SK-N-SH (cell line): ENCODE results near the gene KCNA1. TPM values are rescaled to one million over a fixed set of nuclear protein-coding genes. Genes with fewer than 3 reads are reported as not detected.

ENCODE experiments used
- CTCF ChIA-PET: fragments of 300-600, 350-600 bp; formaldehyde crosslinking; extraction: SDS; loops from one replicate; lab custom pipeline; 2021; lab: Yijun Ruan, JAX
- POLR2A ChIA-PET: fragments of 350-600 bp; sonication (Branson Sonifier 250); formaldehyde crosslinking; extraction: SDS; loops from one replicate; lab custom pipeline; 2020; ENCODE audit warnings: antibody characterized with exemption, inconsistent platforms; lab: Yijun Ruan, JAX
- DNase-seq: peaks from one replicate; pipeline ENCODE4 v3.0.0; 2012
- H2AFZ ChIP-seq: fragments of 200-600 bp; sonication (generic); 2 replicates; pipeline ENCODE4 v1.8.1; 2016; ENCODE audit warnings: antibody characterized with exemption, mild to moderate bottlenecking, low read depth
- H3F3A ChIP-seq: fragments of 200-600 bp; sonication (generic); replicated peaks from 2 replicates; pipeline ENCODE3; 2016; ENCODE audit warnings: antibody characterized with exemption, mild to moderate bottlenecking; ENCODE audit not compliant: insufficient read depth
- H3K27ac ChIP-seq, 2 experiments: fragments of 200-500 bp in 1 of 2; fragments of 200-600 bp in 1 of 2; sonication (Bioruptor generic) in 1 of 2; sonication (generic), shearing (Covaris generic) in 1 of 2; 2 replicates each; pipeline versions ENCODE4 v1.5.1 to v1.6.1; 2014 to 2016; ENCODE audit warnings: low read depth in 2 of 2, inconsistent platforms in 1 of 2, low read length in 1 of 2, mild to moderate bottlenecking in 1 of 2, mixed read lengths in 1 of 2
- H3K27me3 ChIP-seq: fragments of 200-600 bp; sonication (generic), shearing (Covaris generic); 2 replicates; pipeline ENCODE4 v1.6.1; 2016; ENCODE audit warnings: mixed run types; ENCODE audit not compliant: insufficient read depth
- H3K36me3 ChIP-seq, 2 experiments: fragments of 200-500 bp in 1 of 2; fragments of 200-600 bp in 1 of 2; sonication (Bioruptor generic) in 1 of 2; sonication (generic) in 1 of 2; replicated peaks in 1 of 2; 2 replicates each; pipeline versions ENCODE3 to v1.5.1; 2014 to 2016; ENCODE audit warnings: low read length in 1 of 2, mild to moderate bottlenecking in 1 of 2; ENCODE audit not compliant: insufficient read depth in 2 of 2, control insufficient read depth in 1 of 2
- H3K4me1 ChIP-seq, 2 experiments: fragments of 200-500 bp in 1 of 2; fragments of 200-600 bp in 1 of 2; sonication (Bioruptor generic) in 1 of 2; sonication (generic), shearing (Covaris generic) in 1 of 2; 2 replicates each; pipeline versions ENCODE4 v1.5.1 to v1.6.1; 2014 to 2016; ENCODE audit warnings: low read depth in 1 of 2, low read length in 1 of 2, mixed run types in 1 of 2; ENCODE audit not compliant: insufficient read depth in 2 of 2, control insufficient read depth in 1 of 2
- H3K4me2 ChIP-seq: fragments of 200-600 bp; sonication (generic), shearing (Covaris generic); 2 replicates; pipeline ENCODE4 v1.6.1; 2017; ENCODE audit warnings: mixed run types
- H3K4me3 ChIP-seq, 2 experiments: fragments of 200-500 bp in 1 of 2; fragments of 200-600 bp in 1 of 2; sonication (Bioruptor generic) in 1 of 2; sonication (generic), shearing (Covaris generic) in 1 of 2; 2 replicates each; pipeline versions ENCODE4 v1.5.1 to v1.8.1; 2014 to 2016; ENCODE audit warnings: low read depth in 2 of 2, inconsistent platforms in 1 of 2, low read length in 1 of 2, mild to moderate bottlenecking in 1 of 2, mixed read lengths in 1 of 2, moderate library complexity in 1 of 2
- H3K79me2 ChIP-seq: fragments of 200-600 bp; sonication (generic); 2 replicates; pipeline ENCODE4 v1.8.1; 2017; ENCODE audit warnings: mild to moderate bottlenecking; ENCODE audit not compliant: insufficient read depth
- H3K9ac ChIP-seq: fragments of 200-600 bp; sonication (generic); 2 replicates; pipeline ENCODE4 v1.6.1; 2017; ENCODE audit warnings: mixed run types
- H3K9me2 ChIP-seq: fragments of 200-600 bp; sonication (generic); 2 replicates; pipeline ENCODE4 v1.6.1; 2017; ENCODE audit warnings: mixed run types
- H3K9me3 ChIP-seq: fragments of 200-600 bp; sonication (generic); 2 replicates; pipeline ENCODE4 v1.6.1; 2017; ENCODE audit warnings: mixed run types, mild to moderate bottlenecking, moderate library complexity
- H4K20me1 ChIP-seq: fragments of 200-600 bp; sonication (generic); 2 replicates; pipeline ENCODE4 v1.6.1; 2017; ENCODE audit warnings: mild to moderate bottlenecking, mixed run types; ENCODE audit not compliant: insufficient read depth
- EZH2phosphoT487 ChIP-seq: fragments of 200-600 bp; sonication (generic); IDR thresholded peaks from 2 replicates; pipeline ENCODE4 v1.6.1; 2017; ENCODE audit warnings: low read depth, mixed run types, mild to moderate bottlenecking, antibody characterized with exemption, moderate library complexity, borderline replicate concordance
- FOSL2 ChIP-seq: IDR thresholded peaks from 2 replicates; pipeline ENCODE4 v1.4.0; 2012; ENCODE audit warnings: low read depth, mild to moderate bottlenecking, moderate library complexity, borderline replicate concordance
- GABPA ChIP-seq: IDR thresholded peaks from 2 replicates; pipeline ENCODE4 v1.4.0; 2012; ENCODE audit warnings: low read depth, mild to moderate bottlenecking
- NFIC ChIP-seq: IDR thresholded peaks from 2 replicates; pipeline ENCODE4 v1.4.0; 2012; ENCODE audit warnings: borderline replicate concordance
- NRF1 ChIP-seq: IDR thresholded peaks from 2 replicates; pipeline ENCODE4 v1.6.1; 2012; ENCODE audit warnings: low read depth, mild to moderate bottlenecking, low read length
- POLR2AphosphoS5 ChIP-seq: IDR thresholded peaks from 2 replicates; pipeline ENCODE4 v1.6.1; 2012; ENCODE audit warnings: low read depth, low read length
- SMC3 ChIP-seq: IDR thresholded peaks from 2 replicates; pipeline ENCODE4 v1.6.1; 2012; ENCODE audit warnings: low read depth, low read length, improper control_type of control experiment
- TAF1 ChIP-seq: IDR thresholded peaks from 2 replicates; pipeline ENCODE4 v1.6.1; 2012; ENCODE audit warnings: low read depth, mild to moderate bottlenecking, low read length, moderate library complexity, borderline replicate concordance
- WGBS: methylation state at CpG from one replicate; pipeline ENCODE4 v1.1.6; 2017; ENCODE audit warnings: low lambda C conversion rate; 5-methylcytosine and 5-hydroxymethylcytosine counted together
- polyA plus RNA-seq, 3 experiments: library from polyadenylated mRNA; depleted of rRNA; stranded (reverse); fragments of >200 nt; gene quantifications; 2 replicates each; pipeline ENCODE4 v1.2.3, GENCODE V29; 2012
- TF ChIP-seq, protein P1 (sequence below): IDR thresholded peaks from 2 replicates; pipeline ENCODE4 v1.6.1; 2012; ENCODE audit warnings: mild to moderate bottlenecking, low read depth, low read length, moderate library complexity
- TF ChIP-seq, protein P2 (sequence below): IDR thresholded peaks from 2 replicates; pipeline ENCODE4 v1.4.0; 2012; ENCODE audit warnings: low read depth, borderline replicate concordance
- TF ChIP-seq, protein P3 (sequence below): fragments of 150-350 bp; IDR thresholded peaks from 2 replicates; pipeline ENCODE4 v1.6.1; 2017; ENCODE audit warnings: antibody characterized with exemption, low read length, low read depth, borderline replicate concordance
- TF ChIP-seq, protein P4 (sequence below): IDR thresholded peaks from 2 replicates; pipeline ENCODE4; 2012

The KCNA1 gene
- polyA plus RNA-seq, 1 of the 3 experiments (the other 2 are of a cell fraction), result not detected

DNA sequence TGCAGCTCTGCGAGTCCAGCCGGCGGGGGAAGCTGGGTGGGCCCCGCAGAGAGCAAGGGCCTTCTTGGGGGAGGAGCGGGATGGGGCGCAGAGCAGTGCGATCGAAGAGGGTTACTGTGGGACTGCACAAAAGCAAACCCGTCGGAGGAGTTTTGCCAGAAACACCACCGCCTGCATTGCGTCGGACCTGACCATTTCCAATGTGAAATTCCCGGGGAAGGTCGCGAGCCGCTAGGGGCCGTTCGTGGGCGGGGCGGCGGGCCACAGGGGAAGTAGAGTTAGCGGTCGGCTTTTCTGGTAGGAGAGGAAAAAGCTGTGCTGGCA, 333 bp upstream of the KCNA1 start:
- CTCF ChIA-PET, result interaction anchor here (1.2 to 2.0 kb wide), 2 partner anchors 52 to 54 kb away, joined by 3 to 7 read pairs; no protein-coding TSS in a partner anchor
- H3K9me3 ChIP-seq, result no peaks in the 10 kb centered on the region
- no peak overlapping the region for H2AFZ ChIP-seq
- no peaks in the 10 kb centered on the region for H3K9me2 ChIP-seq
- POLR2A ChIA-PET, result no interaction called here
- WGBS, result 11% methylated on average over 17 of the region's 24 CpGs
- H3K9ac ChIP-seq, result no peak overlapping the region
- no peaks in the 10 kb centered on the region for H3F3A ChIP-seq
- H3K4me3 ChIP-seq, result no peak overlapping the region
- H3K4me1 ChIP-seq, result no peaks in the 10 kb centered on the region
- H3K36me3 ChIP-seq, result no peaks in the 10 kb centered on the region
- H3K79me2 ChIP-seq, result no peaks in the 10 kb centered on the region
- DNase-seq, result peak; percentile 21
- TF ChIP-seq, protein P1, sequence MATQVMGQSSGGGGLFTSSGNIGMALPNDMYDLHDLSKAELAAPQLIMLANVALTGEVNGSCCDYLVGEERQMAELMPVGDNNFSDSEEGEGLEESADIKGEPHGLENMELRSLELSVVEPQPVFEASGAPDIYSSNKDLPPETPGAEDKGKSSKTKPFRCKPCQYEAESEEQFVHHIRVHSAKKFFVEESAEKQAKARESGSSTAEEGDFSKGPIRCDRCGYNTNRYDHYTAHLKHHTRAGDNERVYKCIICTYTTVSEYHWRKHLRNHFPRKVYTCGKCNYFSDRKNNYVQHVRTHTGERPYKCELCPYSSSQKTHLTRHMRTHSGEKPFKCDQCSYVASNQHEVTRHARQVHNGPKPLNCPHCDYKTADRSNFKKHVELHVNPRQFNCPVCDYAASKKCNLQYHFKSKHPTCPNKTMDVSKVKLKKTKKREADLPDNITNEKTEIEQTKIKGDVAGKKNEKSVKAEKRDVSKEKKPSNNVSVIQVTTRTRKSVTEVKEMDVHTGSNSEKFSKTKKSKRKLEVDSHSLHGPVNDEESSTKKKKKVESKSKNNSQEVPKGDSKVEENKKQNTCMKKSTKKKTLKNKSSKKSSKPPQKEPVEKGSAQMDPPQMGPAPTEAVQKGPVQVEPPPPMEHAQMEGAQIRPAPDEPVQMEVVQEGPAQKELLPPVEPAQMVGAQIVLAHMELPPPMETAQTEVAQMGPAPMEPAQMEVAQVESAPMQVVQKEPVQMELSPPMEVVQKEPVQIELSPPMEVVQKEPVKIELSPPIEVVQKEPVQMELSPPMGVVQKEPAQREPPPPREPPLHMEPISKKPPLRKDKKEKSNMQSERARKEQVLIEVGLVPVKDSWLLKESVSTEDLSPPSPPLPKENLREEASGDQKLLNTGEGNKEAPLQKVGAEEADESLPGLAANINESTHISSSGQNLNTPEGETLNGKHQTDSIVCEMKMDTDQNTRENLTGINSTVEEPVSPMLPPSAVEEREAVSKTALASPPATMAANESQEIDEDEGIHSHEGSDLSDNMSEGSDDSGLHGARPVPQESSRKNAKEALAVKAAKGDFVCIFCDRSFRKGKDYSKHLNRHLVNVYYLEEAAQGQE, result no peak
- TF ChIP-seq EZH2phosphoT487 (no peak), NRF1 (no peak), FOSL2 (no peak), POLR2AphosphoS5 (no peak), SMC3 (no peak), GABPA (no peak), TAF1 (no peak), NFIC (no peak)
- TF ChIP-seq, protein P2, sequence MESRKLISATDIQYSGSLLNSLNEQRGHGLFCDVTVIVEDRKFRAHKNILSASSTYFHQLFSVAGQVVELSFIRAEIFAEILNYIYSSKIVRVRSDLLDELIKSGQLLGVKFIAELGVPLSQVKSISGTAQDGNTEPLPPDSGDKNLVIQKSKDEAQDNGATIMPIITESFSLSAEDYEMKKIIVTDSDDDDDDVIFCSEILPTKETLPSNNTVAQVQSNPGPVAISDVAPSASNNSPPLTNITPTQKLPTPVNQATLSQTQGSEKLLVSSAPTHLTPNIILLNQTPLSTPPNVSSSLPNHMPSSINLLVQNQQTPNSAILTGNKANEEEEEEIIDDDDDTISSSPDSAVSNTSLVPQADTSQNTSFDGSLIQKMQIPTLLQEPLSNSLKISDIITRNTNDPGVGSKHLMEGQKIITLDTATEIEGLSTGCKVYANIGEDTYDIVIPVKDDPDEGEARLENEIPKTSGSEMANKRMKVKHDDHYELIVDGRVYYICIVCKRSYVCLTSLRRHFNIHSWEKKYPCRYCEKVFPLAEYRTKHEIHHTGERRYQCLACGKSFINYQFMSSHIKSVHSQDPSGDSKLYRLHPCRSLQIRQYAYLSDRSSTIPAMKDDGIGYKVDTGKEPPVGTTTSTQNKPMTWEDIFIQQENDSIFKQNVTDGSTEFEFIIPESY, result no peak
- TF ChIP-seq, protein P3, sequence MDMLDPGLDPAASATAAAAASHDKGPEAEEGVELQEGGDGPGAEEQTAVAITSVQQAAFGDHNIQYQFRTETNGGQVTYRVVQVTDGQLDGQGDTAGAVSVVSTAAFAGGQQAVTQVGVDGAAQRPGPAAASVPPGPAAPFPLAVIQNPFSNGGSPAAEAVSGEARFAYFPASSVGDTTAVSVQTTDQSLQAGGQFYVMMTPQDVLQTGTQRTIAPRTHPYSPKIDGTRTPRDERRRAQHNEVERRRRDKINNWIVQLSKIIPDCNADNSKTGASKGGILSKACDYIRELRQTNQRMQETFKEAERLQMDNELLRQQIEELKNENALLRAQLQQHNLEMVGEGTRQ, result no peak
- TF ChIP-seq, protein P4, sequence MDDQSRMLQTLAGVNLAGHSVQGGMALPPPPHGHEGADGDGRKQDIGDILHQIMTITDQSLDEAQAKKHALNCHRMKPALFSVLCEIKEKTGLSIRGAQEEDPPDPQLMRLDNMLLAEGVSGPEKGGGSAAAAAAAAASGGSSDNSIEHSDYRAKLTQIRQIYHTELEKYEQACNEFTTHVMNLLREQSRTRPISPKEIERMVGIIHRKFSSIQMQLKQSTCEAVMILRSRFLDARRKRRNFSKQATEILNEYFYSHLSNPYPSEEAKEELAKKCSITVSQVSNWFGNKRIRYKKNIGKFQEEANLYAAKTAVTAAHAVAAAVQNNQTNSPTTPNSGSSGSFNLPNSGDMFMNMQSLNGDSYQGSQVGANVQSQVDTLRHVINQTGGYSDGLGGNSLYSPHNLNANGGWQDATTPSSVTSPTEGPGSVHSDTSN, result no peak
- H3K4me2 ChIP-seq, result peak overlapping the region; percentile 55; the same call in 1 of the 2 replicates
- no peaks in the 10 kb centered on the region for H4K20me1 ChIP-seq
- H3K27me3 ChIP-seq, result peaks cover 86% of the 10 kb centered on the region
- no peak overlapping the region for H3K27ac ChIP-seq
